Measurements from ENCODE around the gene PNCK.

The PNCK gene

DNA sequence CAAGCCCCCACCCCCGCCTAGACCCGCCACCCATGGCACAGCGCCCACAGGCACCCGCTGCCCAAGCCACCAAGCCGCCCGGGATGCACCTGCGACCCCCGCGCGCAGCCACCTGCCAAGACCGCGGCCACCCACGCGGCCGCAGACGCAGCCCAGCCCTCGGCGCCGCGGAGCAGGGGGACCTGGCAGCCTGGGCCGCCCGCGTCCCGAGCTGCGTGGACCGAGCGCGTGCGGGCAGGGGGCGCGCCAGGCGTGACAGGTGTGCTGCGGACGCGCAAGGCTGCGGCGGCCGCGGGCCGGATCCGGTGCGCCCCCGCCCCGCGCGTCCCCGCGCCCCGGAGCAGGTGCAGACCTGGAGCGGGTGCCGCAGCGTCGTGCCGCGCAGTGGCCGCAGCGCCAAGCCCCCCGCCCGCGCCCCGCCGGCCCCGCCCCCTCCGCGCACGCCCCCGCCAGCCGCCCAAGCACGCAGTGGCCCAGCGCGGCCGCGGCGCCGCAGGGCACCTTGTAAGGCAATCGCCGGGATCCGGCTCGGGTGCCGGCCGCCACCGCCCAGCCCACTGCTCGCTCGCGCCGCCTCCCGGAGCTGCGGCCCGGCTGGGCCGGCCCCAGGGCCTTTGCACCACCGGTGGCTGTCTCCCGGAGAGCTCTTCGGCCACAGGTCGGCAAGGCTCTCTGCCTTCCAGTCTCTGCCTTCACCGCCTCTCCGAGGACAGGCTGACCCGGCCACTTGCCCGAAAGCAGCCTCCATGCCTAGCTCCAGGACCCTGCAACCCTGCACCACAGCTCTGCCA lies at the start of gene PNCK:
Gene PNCK (minus strand): TSS at position 386 of the 791 bp plus-strand sequence. CDS start 737 bp downstream, outside the sequence.
- Histone ChIP-seq H3K9ac (ENCODE audit: low read depth in 1 of 2, low read length in 2 of 2) (no peak within 1 kb of the TSS), H3K4me3 (ENCODE audit: low read depth in 1 of 2, low read length in 2 of 2) (no peak within 1 kb of the TSS), H3K27ac (ENCODE audit: low read depth, low read length) (no peak within 1 kb of the TSS), H3K27me3 (ENCODE audit: control insufficient read depth in 1 of 2, insufficient read depth in 2 of 2, low read length in 2 of 2) (peaks cover 10 to 14% of the 10 kb centered on the region in 2 donors), H3K9me3 (ENCODE audit: control insufficient read depth in 1 of 2, low read length in 2 of 2) (no peaks in the 10 kb centered on the region), H3K4me1 (ENCODE audit: control insufficient read depth in 1 of 2, insufficient read depth in 2 of 2, low read length in 2 of 2) (no peaks in the 10 kb centered on the region), H3K36me3 (ENCODE audit: control insufficient read depth in 1 of 2, insufficient read depth in 2 of 2, low read length in 2 of 2) (no peaks in the 10 kb centered on the region)

DNA sequence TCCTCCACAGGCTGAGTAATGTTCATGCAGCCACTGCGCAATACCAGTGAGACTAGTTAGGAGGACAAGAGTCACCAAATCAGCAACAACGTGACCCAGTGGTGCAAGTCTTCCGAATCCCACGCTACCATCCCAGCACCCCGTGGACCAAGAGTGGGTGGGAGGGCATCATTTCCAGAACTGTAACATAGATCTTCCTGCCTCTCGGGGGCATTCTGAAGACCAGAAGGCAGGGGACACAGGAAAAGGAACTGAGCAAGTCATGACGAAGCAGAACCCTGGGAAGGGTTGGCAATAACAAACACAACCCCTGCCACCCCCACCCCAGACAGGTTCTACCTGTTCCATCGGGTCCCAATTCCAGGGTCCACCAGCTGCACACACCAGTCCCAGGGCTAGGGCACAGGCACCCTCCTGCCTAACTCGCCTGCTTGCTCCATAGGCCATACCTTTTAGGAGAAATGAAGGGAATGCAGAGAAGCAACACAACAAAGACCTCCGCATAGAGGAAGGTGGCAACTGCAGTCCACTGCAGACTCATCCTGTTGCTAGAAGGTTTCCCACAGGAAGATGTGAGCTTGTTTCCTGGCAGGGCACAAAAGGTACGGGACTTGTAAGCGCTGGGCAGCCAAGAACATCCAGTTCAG lies 49.2 kb upstream of the PNCK start:
- Histone ChIP-seq H3K9me3 (ENCODE audit: control insufficient read depth in 1 of 2, low read length in 2 of 2) (no peaks in the 10 kb centered on the region), H3K4me3 (ENCODE audit: low read depth in 1 of 2, low read length in 2 of 2) (peak overlapping the region; percentile 69 to 70), H3K27me3 (ENCODE audit: control insufficient read depth in 1 of 2, insufficient read depth in 2 of 2, low read length in 2 of 2) (no peaks in the 10 kb centered on the region), H3K9ac (ENCODE audit: low read depth in 1 of 2, low read length in 2 of 2) (peak overlapping the region; percentile 63 to 76), H3K36me3 (ENCODE audit: control insufficient read depth in 1 of 2, insufficient read depth in 2 of 2, low read length in 2 of 2) (peaks cover 11 to 29% of the 10 kb centered on the region in 2 donors), H3K27ac (ENCODE audit: low read depth, low read length) (no peak overlapping the region), H3K4me1 (ENCODE audit: control insufficient read depth in 1 of 2, insufficient read depth in 2 of 2, low read length in 2 of 2) (peaks cover 31 to 42% of the 10 kb centered on the region in 2 donors)

- no peaks in the 10 kb centered on the region for H3K9me3 ChIP-seq (ENCODE audit: control insufficient read depth in 1 of 2, low read length in 2 of 2)
- peaks cover 13 to 15% of the 10 kb centered on the region in 2 donors for H3K4me1 ChIP-seq (ENCODE audit: control insufficient read depth in 1 of 2, insufficient read depth in 2 of 2, low read length in 2 of 2)
- no peak overlapping the region for H3K27ac ChIP-seq (ENCODE audit: low read depth, low read length)
- H3K4me3 ChIP-seq (ENCODE audit: low read depth in 1 of 2, low read length in 2 of 2) = no peak overlapping the region
- peaks cover 19 to 42% of the 10 kb centered on the region in 2 donors for H3K36me3 ChIP-seq (ENCODE audit: control insufficient read depth in 1 of 2, insufficient read depth in 2 of 2, low read length in 2 of 2)
- no peaks in the 10 kb centered on the region for H3K27me3 ChIP-seq (ENCODE audit: control insufficient read depth in 1 of 2, insufficient read depth in 2 of 2, low read length in 2 of 2)
- no peak overlapping the region for H3K9ac ChIP-seq (ENCODE audit: low read depth in 1 of 2, low read length in 2 of 2)
Observed at GRCh38 chrX:153719701-153720100, 46.1 kb upstream of the PNCK start.

- no peak overlapping the region for H3K27ac ChIP-seq (ENCODE audit: low read depth, low read length)
Observed at GRCh38 chrX:153719238-153719637, 45.6 kb upstream of the PNCK start.

DNA sequence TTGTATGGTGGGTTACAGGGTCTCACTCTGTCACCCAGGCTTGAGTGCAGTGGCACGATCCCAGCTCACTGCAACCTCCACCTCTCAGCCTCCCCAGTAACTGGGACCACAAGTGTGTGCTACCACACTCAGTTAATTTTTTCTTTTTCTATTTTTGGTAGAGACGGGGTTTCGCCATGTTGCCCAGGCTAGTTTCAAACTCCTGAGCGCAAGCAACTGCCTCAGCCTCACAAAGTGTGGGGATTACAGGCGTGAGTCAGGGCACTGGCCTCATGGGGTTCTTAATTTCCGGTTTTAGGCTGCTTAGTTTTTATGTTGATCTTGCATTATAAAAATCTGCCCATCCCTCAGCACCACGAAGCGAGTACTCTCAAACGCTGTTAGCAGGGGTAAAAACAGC lies 43.8 kb upstream of the PNCK start:
- Histone ChIP-seq H3K4me1 (ENCODE audit: control insufficient read depth in 1 of 2, insufficient read depth in 2 of 2, low read length in 2 of 2) (peaks cover 5 to 6% of the 10 kb centered on the region in 2 donors), H3K9ac (ENCODE audit: low read depth in 1 of 2, low read length in 2 of 2) (no peak overlapping the region), H3K4me3 (ENCODE audit: low read depth in 1 of 2, low read length in 2 of 2) (no peak overlapping the region), H3K27me3 (ENCODE audit: control insufficient read depth in 1 of 2, insufficient read depth in 2 of 2, low read length in 2 of 2) (no peaks in the 10 kb centered on the region), H3K36me3 (ENCODE audit: control insufficient read depth in 1 of 2, insufficient read depth in 2 of 2, low read length in 2 of 2) (peaks cover 23 to 54% of the 10 kb centered on the region in 2 donors), H3K9me3 (ENCODE audit: control insufficient read depth in 1 of 2, low read length in 2 of 2) (no peaks in the 10 kb centered on the region), H3K27ac (ENCODE audit: low read depth, low read length) (no peak overlapping the region)

More at GRCh38 chrX:153719238-153719637, 45.6 kb upstream of the PNCK start:
- no peak overlapping the region for H3K9ac ChIP-seq (ENCODE audit: low read depth in 1 of 2, low read length in 2 of 2)
- no peaks in the 10 kb centered on the region for H3K27me3 ChIP-seq (ENCODE audit: control insufficient read depth in 1 of 2, insufficient read depth in 2 of 2, low read length in 2 of 2)
- H3K9me3 ChIP-seq (ENCODE audit: control insufficient read depth in 1 of 2, low read length in 2 of 2) = no peaks in the 10 kb centered on the region
- peaks cover 13 to 15% of the 10 kb centered on the region in 2 donors for H3K4me1 ChIP-seq (ENCODE audit: control insufficient read depth in 1 of 2, insufficient read depth in 2 of 2, low read length in 2 of 2)
- no peak overlapping the region for H3K4me3 ChIP-seq (ENCODE audit: low read depth in 1 of 2, low read length in 2 of 2)
- H3K36me3 ChIP-seq (ENCODE audit: control insufficient read depth in 1 of 2, insufficient read depth in 2 of 2, low read length in 2 of 2) = peaks cover 23 to 47% of the 10 kb centered on the region in 2 donors

DNA sequence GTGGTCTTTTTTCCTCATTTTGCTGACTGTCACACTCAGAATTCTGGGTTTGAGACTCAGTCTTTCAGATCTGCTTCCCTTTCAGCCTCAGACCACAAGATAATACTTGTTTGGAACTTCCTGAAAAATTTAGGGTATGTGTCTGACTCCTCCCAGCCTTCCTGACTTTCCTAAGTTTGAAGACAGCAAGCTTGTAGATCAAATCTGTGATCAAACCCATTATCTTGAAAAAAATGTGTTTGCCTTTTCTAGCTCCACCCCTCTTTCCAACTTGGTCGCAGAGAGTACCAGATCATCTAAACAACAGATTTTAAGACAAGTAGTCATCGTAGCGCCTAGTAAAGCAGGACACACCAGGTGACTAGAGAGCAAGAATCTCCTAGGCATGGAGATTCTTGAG lies 40.6 kb upstream of the PNCK start:
- no peaks in the 10 kb centered on the region for H3K4me1 ChIP-seq (ENCODE audit: control insufficient read depth in 1 of 2, insufficient read depth in 2 of 2, low read length in 2 of 2)
- no peaks in the 10 kb centered on the region for H3K27me3 ChIP-seq (ENCODE audit: control insufficient read depth in 1 of 2, insufficient read depth in 2 of 2, low read length in 2 of 2)
- H3K9ac ChIP-seq (ENCODE audit: low read depth in 1 of 2, low read length in 2 of 2) = no peak overlapping the region
- H3K4me3 ChIP-seq (ENCODE audit: low read depth in 1 of 2, low read length in 2 of 2) = no peak overlapping the region
- no peaks in the 10 kb centered on the region for H3K9me3 ChIP-seq (ENCODE audit: control insufficient read depth in 1 of 2, low read length in 2 of 2)
- H3K27ac ChIP-seq (ENCODE audit: low read depth, low read length) = no peak overlapping the region
- H3K36me3 ChIP-seq (ENCODE audit: control insufficient read depth in 1 of 2, insufficient read depth in 2 of 2, low read length in 2 of 2) = peaks cover 15 to 47% of the 10 kb centered on the region in 2 donors

DNA sequence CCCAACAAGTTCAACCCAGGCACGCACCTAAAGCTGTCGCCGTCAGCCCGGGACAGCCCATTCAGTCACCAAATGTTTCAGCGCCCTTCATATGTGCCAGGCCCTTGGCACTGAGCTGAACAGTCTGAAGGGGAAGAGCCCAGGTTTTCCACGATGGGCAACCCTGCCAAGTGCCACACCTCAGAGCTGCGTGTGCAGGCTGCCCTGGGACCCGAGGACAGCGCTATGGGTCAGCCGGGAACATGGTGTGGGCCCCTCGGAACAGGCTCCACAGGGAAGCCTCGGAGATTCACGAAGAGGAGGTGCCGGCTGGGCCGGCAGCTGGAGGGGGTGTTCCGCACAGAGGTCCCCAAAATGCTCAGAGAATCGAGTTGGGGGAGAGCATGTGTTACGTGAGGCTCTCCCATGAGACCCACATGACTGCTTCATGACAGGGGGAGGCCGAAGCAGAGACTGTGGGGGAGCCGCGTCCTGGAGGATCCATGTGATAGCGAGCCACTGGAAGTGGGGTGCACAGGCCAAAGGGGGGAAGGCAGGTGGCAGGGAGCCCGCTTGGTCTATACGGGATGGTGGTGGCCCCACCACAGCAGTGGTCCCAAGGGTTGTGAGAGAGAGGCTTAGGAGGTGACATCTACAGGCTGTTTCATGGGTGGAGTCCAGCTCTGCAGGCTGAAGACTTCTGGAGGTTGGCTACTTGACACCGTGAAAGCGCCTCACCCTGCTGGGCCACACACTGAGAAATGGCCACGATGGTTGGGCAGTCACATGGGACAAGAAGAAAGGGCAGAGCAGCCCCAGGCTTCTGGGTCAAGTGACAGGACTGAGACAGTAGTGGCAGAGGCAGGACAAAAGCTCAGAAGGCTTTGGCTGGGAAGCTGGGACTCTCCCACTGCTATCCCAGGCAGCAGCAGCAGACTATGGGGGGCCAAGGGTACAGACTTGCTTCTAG lies 36.4 kb upstream of the PNCK start:
- H3K9me3 ChIP-seq (ENCODE audit: control insufficient read depth in 1 of 2, low read length in 2 of 2) = no peaks in the 10 kb centered on the region
- peaks cover 7 to 26% of the 10 kb centered on the region in 2 donors for H3K36me3 ChIP-seq (ENCODE audit: control insufficient read depth in 1 of 2, insufficient read depth in 2 of 2, low read length in 2 of 2)
- no peak overlapping the region for H3K9ac ChIP-seq (ENCODE audit: low read depth in 1 of 2, low read length in 2 of 2)
- H3K27me3 ChIP-seq (ENCODE audit: control insufficient read depth in 1 of 2, insufficient read depth in 2 of 2, low read length in 2 of 2) = no peaks in the 10 kb centered on the region
- no peak overlapping the region for H3K4me3 ChIP-seq (ENCODE audit: low read depth in 1 of 2, low read length in 2 of 2)
- no peak overlapping the region for H3K27ac ChIP-seq (ENCODE audit: low read depth, low read length)
- peaks cover 0 to 4% of the 10 kb centered on the region in 2 donors for H3K4me1 ChIP-seq (ENCODE audit: control insufficient read depth in 1 of 2, insufficient read depth in 2 of 2, low read length in 2 of 2)

DNA sequence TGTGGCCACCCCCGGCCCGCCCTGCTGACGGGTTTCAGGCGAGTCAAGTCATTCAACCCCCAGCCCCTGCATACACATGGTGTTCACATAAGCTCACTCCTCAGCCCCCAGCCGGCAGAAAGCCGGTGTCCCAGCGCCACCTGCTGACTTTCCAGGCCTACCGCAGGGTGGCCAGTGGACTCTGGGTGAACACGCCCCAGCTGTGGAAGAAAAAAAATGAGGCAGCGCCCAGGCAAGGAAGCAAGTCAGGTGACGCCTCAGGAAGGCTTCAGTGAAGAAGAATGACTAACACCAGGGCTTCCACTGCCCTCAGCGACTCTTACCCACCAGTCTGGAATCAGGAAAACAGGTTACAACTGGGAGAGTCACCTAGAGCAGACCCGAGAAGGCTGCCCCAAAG lies 34.8 kb upstream of the PNCK start:
- peaks cover 2 to 24% of the 10 kb centered on the region in 2 donors for H3K36me3 ChIP-seq (ENCODE audit: control insufficient read depth in 1 of 2, insufficient read depth in 2 of 2, low read length in 2 of 2)
- peaks cover 4% of the 10 kb centered on the region in 2 donors for H3K4me1 ChIP-seq (ENCODE audit: control insufficient read depth in 1 of 2, insufficient read depth in 2 of 2, low read length in 2 of 2)
- H3K27ac ChIP-seq (ENCODE audit: low read depth, low read length) = no peak overlapping the region
- H3K9ac ChIP-seq (ENCODE audit: low read depth in 1 of 2, low read length in 2 of 2) = no peak overlapping the region
- H3K9me3 ChIP-seq (ENCODE audit: control insufficient read depth in 1 of 2, low read length in 2 of 2) = no peaks in the 10 kb centered on the region
- no peak overlapping the region for H3K4me3 ChIP-seq (ENCODE audit: low read depth in 1 of 2, low read length in 2 of 2)
- H3K27me3 ChIP-seq (ENCODE audit: control insufficient read depth in 1 of 2, insufficient read depth in 2 of 2, low read length in 2 of 2) = no peaks in the 10 kb centered on the region

- H3K9ac ChIP-seq (ENCODE audit: low read depth in 1 of 2, low read length in 2 of 2) = no peak overlapping the region
- H3K36me3 ChIP-seq (ENCODE audit: control insufficient read depth in 1 of 2, insufficient read depth in 2 of 2, low read length in 2 of 2) = peaks cover 2 to 24% of the 10 kb centered on the region in 2 donors
- H3K4me3 ChIP-seq (ENCODE audit: low read depth in 1 of 2, low read length in 2 of 2) = no peak overlapping the region
- no peaks in the 10 kb centered on the region for H3K9me3 ChIP-seq (ENCODE audit: control insufficient read depth in 1 of 2, low read length in 2 of 2)
- H3K27ac ChIP-seq (ENCODE audit: low read depth, low read length) = no peak overlapping the region
- H3K27me3 ChIP-seq (ENCODE audit: control insufficient read depth in 1 of 2, insufficient read depth in 2 of 2, low read length in 2 of 2) = no peaks in the 10 kb centered on the region
- H3K4me1 ChIP-seq (ENCODE audit: control insufficient read depth in 1 of 2, insufficient read depth in 2 of 2, low read length in 2 of 2) = peaks cover 4 to 11% of the 10 kb centered on the region in 2 donors
Observed at GRCh38 chrX:153707406-153707805, 33.8 kb upstream of the PNCK start.

Data from duodenal mucosa (tissue), 2 donors.